K562 (cell line): ENCODE measurements around the gene TNF. TPM values are rescaled to one million over a fixed set of nuclear protein-coding genes. Genes with fewer than 3 reads are reported as not detected.

Source experiments
- ATAC-seq: fragments of 200-7000 bp; cut with Tn5 transposase; 3 replicates; pipeline ENCODE4 v1.9.1; 2020; ENCODE audit warnings: moderate library complexity
- BruUV-seq: library from RNA; stranded (reverse); fragments of 400-500 nt; replicated peaks from 2 replicates; lab custom pipeline; 2021; lab: Mats Ljungman, UMichigan
- CTCF ChIA-PET: fragments of 300-600 bp; formaldehyde crosslinking; extraction: SDS; loops from one replicate; lab custom pipeline; 2021; ENCODE audit warnings: low intra/inter-chr PET ratio; lab: Yijun Ruan, JAX
- POLR2A ChIA-PET: fragments of 300-600, 350-650 bp; sonication (Branson Sonifier 250); formaldehyde crosslinking; extraction: SDS; loops from one replicate; lab custom pipeline; 2021; ENCODE audit warnings: antibody characterized with exemption, inconsistent platforms; lab: Yijun Ruan, JAX
- DNase-seq, 4 experiments: peaks; one replicate each; pipeline versions ENCODE4 v3.0.0 to v3.0.0-alpha.2; 2011 to 2018; ENCODE audit warnings: low spot score in 3 of 4, mixed read lengths in 3 of 4; ENCODE audit errors: extremely low read depth in 1 of 4
- FAIRE-seq: peaks from 2 replicates; lab custom pipeline; 2011; peaks lifted over from hg19 to GRCh38; lab: Jason Lieb, UNC
- H2AFZ ChIP-seq: 2 replicates; pipeline ENCODE4 v1.6.0; 2011; ENCODE audit warnings: low read depth, low read length, control low read depth, inconsistent platforms
- H3K27ac ChIP-seq: fragments of 200-600 bp; 3 replicates; pipeline ENCODE4 v1.8.0; 2011; ENCODE audit warnings: low read depth, mild to moderate bottlenecking, control low read depth, inconsistent platforms, low read length, moderate library complexity, mixed read lengths; ENCODE audit errors: extremely low read depth
- H3K27me3 ChIP-seq, 2 experiments: fragments of 300-600 bp in 1 of 2; 2 replicates in 1 of 2; 3 replicates in 1 of 2; pipeline versions ENCODE4 v1.6.0 to v1.8.0; 2011; ENCODE audit warnings: inconsistent platforms in 2 of 2, low read length in 2 of 2, mild to moderate bottlenecking in 1 of 2, mixed read lengths in 1 of 2, moderate library complexity in 1 of 2; ENCODE audit not compliant: control insufficient read depth in 2 of 2, insufficient read depth in 2 of 2
- H3K36me3 ChIP-seq: fragments of 300-600 bp; 3 replicates; pipeline ENCODE4 v1.8.0; 2011; ENCODE audit warnings: mild to moderate bottlenecking, low read length, inconsistent platforms; ENCODE audit not compliant: control insufficient read depth, insufficient read depth
- H3K4me1 ChIP-seq, 2 experiments: fragments of 200-600 bp in 1 of 2; replicated peaks in 1 of 2; 2 replicates in 1 of 2; 3 replicates in 1 of 2; pipeline versions ENCODE4 v1.5.1 to v1.8.0; 2011; ENCODE audit warnings: inconsistent platforms in 2 of 2, low read length in 2 of 2, mild to moderate bottlenecking in 1 of 2, mixed read lengths in 1 of 2, moderate library complexity in 1 of 2; ENCODE audit not compliant: control insufficient read depth in 2 of 2, insufficient read depth in 2 of 2
- H3K4me2 ChIP-seq: 2 replicates; pipeline ENCODE4 v1.6.1; 2011; ENCODE audit warnings: low read length, control low read depth, inconsistent platforms, mixed read lengths; ENCODE audit not compliant: insufficient read depth
- H3K4me3 ChIP-seq: fragments of 200-600 bp; sonication (generic), shearing (Covaris generic); 2 replicates; pipeline ENCODE4 v1.5.1; 2016; ENCODE audit warnings: control low read depth, inconsistent platforms
- H3K79me2 ChIP-seq: fragments of 200-600 bp; 3 replicates; pipeline ENCODE4 v1.8.0; 2011; ENCODE audit warnings: low read length, inconsistent platforms; ENCODE audit not compliant: control insufficient read depth, insufficient read depth
- H3K9ac ChIP-seq, 2 experiments: 2 replicates each; pipeline versions ENCODE4 v1.6.0 to v1.6.1; 2011; ENCODE audit warnings: low read depth in 2 of 2, low read length in 2 of 2, control low read depth in 1 of 2, inconsistent platforms in 1 of 2, mild to moderate bottlenecking in 1 of 2, mixed read lengths in 1 of 2; ENCODE audit not compliant: insufficient read depth in 1 of 2
- H3K9me1 ChIP-seq: one replicate; pipeline ENCODE4 v1.6.0; 2011; ENCODE audit warnings: inconsistent platforms, mild to moderate bottlenecking, low read length, moderate library complexity; ENCODE audit not compliant: control insufficient read depth, insufficient read depth
- H3K9me3 ChIP-seq: replicated peaks from 2 replicates; pipeline ENCODE4 v1.5.1; 2011; ENCODE audit warnings: low read depth, low read length, inconsistent platforms; ENCODE audit not compliant: control insufficient read depth, insufficient read depth
- H4K20me1 ChIP-seq: replicated peaks from 2 replicates; pipeline ENCODE4 v1.6.1; 2011; ENCODE audit warnings: low read length, inconsistent platforms, mixed read lengths; ENCODE audit not compliant: control insufficient read depth, insufficient read depth
- ATF3 ChIP-seq, 2 experiments: fragments of 450-650 bp in 1 of 2; sonication (generic) in 1 of 2; formaldehyde crosslinking in 1 of 2; IDR thresholded peaks in 1 of 2; conservative IDR thresholded peaks in 1 of 2; 2 replicates each; pipeline versions ENCODE4 v1.6.1 to v1.8.1; 2016 to 2023; ENCODE audit warnings: mild to moderate bottlenecking in 2 of 2, moderate library complexity in 2 of 2, inconsistent platforms in 1 of 2, missing genetic modification reagents in 1 of 2
- CSDE1 ChIP-seq, 2 experiments: fragments of 450-650 bp; IDR thresholded peaks; 2 replicates each; pipeline ENCODE4 v1.6.1; 2016; ENCODE audit warnings: mild to moderate bottlenecking in 1 of 2
- ERF ChIP-seq: fragments of 450-650 bp; formaldehyde crosslinking; IDR thresholded peaks from 2 replicates; pipeline ENCODE4 v1.4.0; 2020; ENCODE audit warnings: mild to moderate bottlenecking, mixed read lengths
- MIER1 ChIP-seq: fragments of 450-650 bp; IDR thresholded peaks from 2 replicates; pipeline ENCODE4 v1.6.1; 2016; ENCODE audit warnings: antibody characterized with exemption, mild to moderate bottlenecking, low read depth
- NELFE ChIP-seq: IDR thresholded peaks from 2 replicates; pipeline ENCODE4 v1.6.1; 2011; ENCODE audit warnings: mild to moderate bottlenecking; ENCODE audit not compliant: insufficient read depth, insufficient read length
- OTX1 ChIP-seq: fragments of 450-650 bp; formaldehyde crosslinking; IDR thresholded peaks from 2 replicates; pipeline ENCODE4 v1.4.0; 2022; ENCODE audit warnings: mild to moderate bottlenecking
- POLR2AphosphoS5 ChIP-seq: IDR thresholded peaks from 2 replicates; pipeline ENCODE4 v1.6.1; 2011; ENCODE audit warnings: mild to moderate bottlenecking, low read depth, low read length, moderate library complexity; ENCODE audit not compliant: control insufficient read depth, insufficient read depth
- RBFOX2 ChIP-seq: fragments of 200-400 bp; formaldehyde crosslinking; IDR thresholded peaks from 2 replicates; pipeline ENCODE4 v1.6.1; 2017; ENCODE audit warnings: low read depth, mild to moderate bottlenecking, low read length, moderate library complexity
- RFX1 ChIP-seq: fragments of 450-650 bp; IDR thresholded peaks from 2 replicates; pipeline ENCODE4 v1.6.1; 2016; ENCODE audit warnings: mild to moderate bottlenecking, moderate library complexity
- ZHX1 ChIP-seq: fragments of 150-350 bp; conservative IDR thresholded peaks from 2 replicates; pipeline ENCODE4 v1.6.1; 2014; ENCODE audit warnings: low read length
- WGBS: fragments of 100-300 bp; shearing (Covaris generic); methylation state at CpG from one replicate; pipeline ENCODE4 v1.1.6; 2016; ENCODE audit warnings: low coverage, mixed read lengths; ENCODE audit not compliant: insufficient coverage; ENCODE audit errors: missing lambda C conversion rate; 5-methylcytosine and 5-hydroxymethylcytosine counted together
- in situ Hi-C: fragments of 300-500 bp; cut with MboI; formaldehyde crosslinking; loops from 4 replicates; pipeline ENCODE4 v1.15.0; 2018; ENCODE audit warnings: inconsistent platforms, mixed read lengths
- intact Hi-C: fragments of 100-400 bp; cut with micrococcal nuclease; formaldehyde crosslinking; loops from 2 replicates; pipeline ENCODE4 v1.14.2; 2022
- polyA plus RNA-seq, 8 experiments: library from polyadenylated mRNA; depleted of rRNA in 4 of 8; stranded (reverse) in 5 of 8; unstranded in 3 of 8; fragments of >200 nt; fragmentation: Nextera tagmentation in 2 of 8; fragmentation: Illumina TruSeq in 1 of 8; extraction: Ambion mirVana in 2 of 8; extraction: Trizol in 1 of 8; gene quantifications; 2 replicates each; pipeline versions ENCODE4 v1.2.1 to v1.2.3, GENCODE V29; 2011 to 2014; ENCODE audit warnings: inconsistent platforms in 1 of 8, missing spikeins in 1 of 8
- total RNA-seq, 7 experiments: library from RNA; depleted of rRNA in 6 of 7; stranded (reverse); fragments of >200 nt in 6 of 7; fragmentation: Illumina TruSeq in 2 of 7; extraction: Trizol in 2 of 7; gene quantifications; 2 replicates each; pipeline versions ENCODE4 v1.2.1 to v1.2.3, GENCODE V29; 2011 to 2021; ENCODE audit warnings: low replicate concordance in 1 of 7

The TNF gene
- total and polyA plus RNA-seq, 9 of the 15 experiments (the other 6 are each of a cell fraction or from before 2014, with no cell fraction given): 0.08 to 0.40 TPM; not detected in 7

GRCh38 chr6:31538805-31539400, 36.5 kb upstream of the TNF start:
- ChIA-PET CTCF (interaction anchor here (0.6 kb wide), 1 partner anchor 346 kb away, joined by 3 read pairs; no protein-coding TSS in a partner anchor), POLR2A (interaction anchor here (0.6 to 4.8 kb wide), 16 partner anchors 9 to 618 kb away, joined by 3 to 107 read pairs (median 4); partner anchors contain the start of genes MCCD1, MICB and NFKBIL1)
- H3K4me1 ChIP-seq: peaks cover 12 to 24% of the 10 kb centered on the region in 2 experiments
- DNase-seq (peak in 1 of 4 experiments; percentile 11), ATAC-seq (no peak), FAIRE-seq (no peak)
- no peak overlapping the region; the same call in 1 of the 3 replicates for H3K27ac ChIP-seq
- peaks cover 95% of the 10 kb centered on the region for H3K79me2 ChIP-seq
- BruUV-seq: no TSS peak
- H2AFZ ChIP-seq: no peak overlapping the region
- 91% methylated on average over 6 of the region's 6 CpGs for WGBS
- peak; percentile 32; the same call in 1 of the 2 replicates for TF ChIP-seq RBFOX2
- TF ChIP-seq OTX1: no peak
- peak; percentile 27; the same call in 1 of the 2 replicates for TF ChIP-seq RFX1
- peaks cover 75% of the 10 kb centered on the region for H3K36me3 ChIP-seq
- intact Hi-C loops: no loop called here
- peak overlapping the region in 1 of 2 experiments; percentile 97; a peak in 2 of 4 replicates for H3K9ac ChIP-seq
- H3K4me2 ChIP-seq: peak overlapping the region; percentile 98
- H3K9me1 ChIP-seq: peaks cover 21% of the 10 kb centered on the region
- H3K4me3 ChIP-seq: peak overlapping the region; percentile 76; the same call in 1 of the 2 replicates
- no peaks in the 10 kb centered on the region for H3K9me3 ChIP-seq
- no peaks in the 10 kb centered on the region for H3K27me3 ChIP-seq
- in situ Hi-C loops: loop anchor here (25.0 kb wide), 1 partner anchor 1423 kb away; the partner anchor contains the start of genes BRD2 and HLA-DMA
- peaks cover 52% of the 10 kb centered on the region for H4K20me1 ChIP-seq

DNA sequence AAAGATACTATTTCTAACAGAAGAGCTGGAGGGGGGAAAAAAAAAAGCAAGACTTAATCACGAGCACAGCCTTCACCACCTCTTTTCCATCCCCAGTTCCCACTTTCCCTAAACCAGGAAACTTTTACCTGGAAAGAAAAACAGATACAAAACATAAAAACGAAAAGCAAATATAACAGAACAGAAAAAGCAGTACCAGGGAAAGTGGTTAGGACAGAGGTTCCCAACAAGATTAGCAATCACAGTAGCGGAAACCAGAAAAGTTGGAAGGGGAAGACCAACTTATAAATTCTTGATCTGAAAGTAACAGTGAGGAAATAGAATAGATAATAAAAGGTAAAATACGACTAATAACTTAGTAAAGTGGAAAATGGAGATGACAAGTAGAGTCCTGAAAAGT, 34.7 kb upstream of the TNF start:
- in situ Hi-C loops (loop anchor here (25.0 kb wide), 1 partner anchor 1422 kb away; the partner anchor contains the start of genes BRD2 and HLA-DMA), intact Hi-C loops (loop anchor here (1.0 to 10.0 kb wide), 3 partner anchors 48 to 234 kb away; partner anchors contain the start of gene VWA7)
- FAIRE-seq (no peak), DNase-seq (no peak), ATAC-seq (no peak)
- H3K4me3 ChIP-seq: peak overlapping the region; percentile 76
- peaks cover 15% of the 10 kb centered on the region for H3K9me1 ChIP-seq
- CTCF ChIA-PET: no interaction called here
- peak overlapping the region; percentile 92 to 97 for H3K9ac ChIP-seq
- H3K27ac ChIP-seq: peak overlapping the region; percentile 98
- no TSS peak for BruUV-seq
- peaks cover 58% of the 10 kb centered on the region for H3K36me3 ChIP-seq
- WGBS: 2% methylated on average over 4 of the region's 4 CpGs
- H2AFZ ChIP-seq: no peak overlapping the region
- H3K27me3 ChIP-seq: no peaks in the 10 kb centered on the region
- POLR2A ChIA-PET: interaction anchor here (0.6 to 4.8 kb wide), 18 partner anchors 10 to 640 kb away, joined by 3 to 107 read pairs (median 12); partner anchors contain the start of genes BAG6, C6orf47, LTB and MCCD1
- no peaks in the 10 kb centered on the region for H3K9me3 ChIP-seq
- peaks cover 6 to 24% of the 10 kb centered on the region in 2 experiments; a peak in 4 of 5 replicates for H3K4me1 ChIP-seq
- H3K4me2 ChIP-seq: peak overlapping the region; percentile 98
- H4K20me1 ChIP-seq: peaks cover 38% of the 10 kb centered on the region
- peaks cover 78% of the 10 kb centered on the region for H3K79me2 ChIP-seq
- TF ChIP-seq ATF3 (IDR thresholded peaks at IDR 0.05): no peak
- TF ChIP-seq ATF3 (CRISPR knock-in tag; conservative IDR thresholded peaks at IDR 0.05): no peak
- TF ChIP-seq CSDE1 (IDR thresholded peaks at IDR 0.05): no peak
- no peak for TF ChIP-seq NELFE
- TF ChIP-seq MIER1: no peak; the same call in 1 of the 2 replicates
- no peak for TF ChIP-seq ZHX1
- TF ChIP-seq POLR2AphosphoS5: no peak
- TF ChIP-seq ERF: no peak
